ENCODE data around the gene GPX7. TPM values are rescaled to one million over a fixed set of nuclear protein-coding genes. Genes with fewer than 3 reads are reported as not detected.
"Not testable (repeated sequence)": the region's sequence is repeated elsewhere in the genome, so short reads cannot be mapped to it uniquely, and the experiment has no call there.

GPX7 gene
- total and polyA plus RNA-seq, 2 donors from 2014 or later: 9.7 to 14.3 TPM

DNA sequence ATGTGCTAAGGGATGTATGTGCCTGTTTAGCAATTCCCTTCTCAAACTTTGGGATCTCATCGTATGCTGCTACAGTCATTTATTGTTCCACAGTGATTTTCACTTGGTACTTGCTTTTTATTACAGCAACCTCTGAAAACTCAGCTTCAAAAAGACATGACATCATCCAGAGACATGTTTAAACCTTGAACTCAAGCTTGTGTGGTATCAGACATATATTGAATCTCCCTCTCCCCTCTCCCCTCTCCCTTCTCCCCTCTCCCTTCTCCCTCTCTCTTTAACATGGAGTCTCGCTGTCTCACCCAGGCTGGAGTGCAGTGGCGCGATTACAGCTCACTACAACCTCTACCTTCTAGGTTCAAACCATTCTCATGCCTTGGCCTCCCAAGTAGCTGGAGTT, 29.8 kb upstream of the GPX7 start:
- H3K4me1 ChIP-seq (ENCODE audit: control insufficient read depth in 2 of 3, insufficient read depth in 2 of 3, low read depth in 1 of 3, low read length in 3 of 3): peaks cover 0 to 2% (median 0%) of the 10 kb centered on the region in 3 donors
- no peak overlapping the region for H3K4me3 ChIP-seq (ENCODE audit: low read length in 3 of 3)
- H3K27me3 ChIP-seq (ENCODE audit: control insufficient read depth, insufficient read depth, low read length): no peaks in the 10 kb centered on the region
- no peak overlapping the region for H3K9ac ChIP-seq (ENCODE audit: low read length in 3 of 3)
- TF ChIP-seq, protein P1, sequence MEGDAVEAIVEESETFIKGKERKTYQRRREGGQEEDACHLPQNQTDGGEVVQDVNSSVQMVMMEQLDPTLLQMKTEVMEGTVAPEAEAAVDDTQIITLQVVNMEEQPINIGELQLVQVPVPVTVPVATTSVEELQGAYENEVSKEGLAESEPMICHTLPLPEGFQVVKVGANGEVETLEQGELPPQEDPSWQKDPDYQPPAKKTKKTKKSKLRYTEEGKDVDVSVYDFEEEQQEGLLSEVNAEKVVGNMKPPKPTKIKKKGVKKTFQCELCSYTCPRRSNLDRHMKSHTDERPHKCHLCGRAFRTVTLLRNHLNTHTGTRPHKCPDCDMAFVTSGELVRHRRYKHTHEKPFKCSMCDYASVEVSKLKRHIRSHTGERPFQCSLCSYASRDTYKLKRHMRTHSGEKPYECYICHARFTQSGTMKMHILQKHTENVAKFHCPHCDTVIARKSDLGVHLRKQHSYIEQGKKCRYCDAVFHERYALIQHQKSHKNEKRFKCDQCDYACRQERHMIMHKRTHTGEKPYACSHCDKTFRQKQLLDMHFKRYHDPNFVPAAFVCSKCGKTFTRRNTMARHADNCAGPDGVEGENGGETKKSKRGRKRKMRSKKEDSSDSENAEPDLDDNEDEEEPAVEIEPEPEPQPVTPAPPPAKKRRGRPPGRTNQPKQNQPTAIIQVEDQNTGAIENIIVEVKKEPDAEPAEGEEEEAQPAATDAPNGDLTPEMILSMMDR (IDR thresholded peaks at IDR 0.05; ENCODE audit: borderline replicate concordance, extremely low read depth, insufficient read depth): no peak
- no peaks in the 10 kb centered on the region for H3K9me3 ChIP-seq (ENCODE audit: control insufficient read depth in 2 of 3, insufficient read depth in 1 of 3, low read length in 3 of 3)
- no peak for FAIRE-seq
- H3K27ac ChIP-seq (ENCODE audit: low read depth in 2 of 2, low read length in 2 of 2): no peak overlapping the region
- no peak for DNase-seq
- intact Hi-C loops (cut with DNase I): no loop called here
- no peaks in the 10 kb centered on the region for H3K36me3 ChIP-seq (ENCODE audit: control insufficient read depth in 2 of 3, insufficient read depth in 3 of 3, low read length in 3 of 3)

DNA sequence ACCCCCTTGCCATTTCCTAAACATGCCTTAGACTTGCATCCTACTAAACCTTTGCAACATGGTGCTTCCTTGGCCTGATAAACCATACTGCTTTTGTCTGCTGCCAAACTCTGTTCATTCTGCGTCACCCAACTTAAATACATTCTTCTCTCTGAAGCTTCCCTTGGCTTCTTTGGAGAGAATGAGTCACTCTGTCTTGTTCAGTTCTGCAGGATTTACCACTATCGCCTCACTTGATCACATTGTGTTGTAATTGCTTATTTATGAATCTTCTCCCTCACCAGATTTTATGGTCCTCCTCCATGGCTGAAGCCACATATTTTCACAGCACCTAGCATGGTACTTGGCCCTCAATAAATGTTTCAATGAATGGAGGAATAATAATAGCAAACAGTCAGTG, 27.6 kb upstream of the GPX7 start:
- DNase-seq (no peak), FAIRE-seq (no peak)
- no peak overlapping the region for H3K27ac ChIP-seq (ENCODE audit: low read depth in 2 of 2, low read length in 2 of 2)
- TF ChIP-seq, protein P1 (IDR thresholded peaks at IDR 0.05; ENCODE audit: borderline replicate concordance, extremely low read depth, insufficient read depth): no peak
- no peaks in the 10 kb centered on the region for H3K27me3 ChIP-seq (ENCODE audit: control insufficient read depth, insufficient read depth, low read length)
- intact Hi-C loops (cut with DNase I): no loop called here
- H3K9me3 ChIP-seq (ENCODE audit: control insufficient read depth in 2 of 3, insufficient read depth in 1 of 3, low read length in 3 of 3): no peaks in the 10 kb centered on the region
- no peak overlapping the region for H3K9ac ChIP-seq (ENCODE audit: low read length in 3 of 3)
- no peaks in the 10 kb centered on the region for H3K4me1 ChIP-seq (ENCODE audit: control insufficient read depth in 2 of 3, insufficient read depth in 2 of 3, low read depth in 1 of 3, low read length in 3 of 3)
- no peak overlapping the region for H3K4me3 ChIP-seq (ENCODE audit: low read length in 3 of 3)
- H3K36me3 ChIP-seq (ENCODE audit: control insufficient read depth in 2 of 3, insufficient read depth in 3 of 3, low read length in 3 of 3): no peaks in the 10 kb centered on the region

DNA sequence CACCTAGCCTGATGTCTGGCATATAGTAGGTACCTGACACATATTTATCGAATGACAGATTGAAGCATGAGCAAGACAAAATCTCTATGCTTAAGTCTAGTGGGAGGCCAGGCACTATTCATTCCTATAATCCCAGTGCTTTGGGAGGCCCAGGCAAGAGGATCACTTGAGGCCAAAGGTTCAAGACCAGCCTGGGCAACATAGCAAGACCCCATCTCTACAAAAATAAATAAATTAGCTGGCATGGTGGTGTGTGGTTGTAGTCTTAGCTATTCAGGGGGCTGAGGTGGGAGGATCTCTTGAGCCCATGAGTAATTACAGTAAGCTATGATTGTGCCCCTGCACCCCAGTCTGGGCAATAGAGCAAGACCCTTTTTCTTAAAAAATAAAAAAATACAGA, 26.1 kb upstream of the GPX7 start:
- Histone ChIP-seq H3K9ac (ENCODE audit: low read length in 3 of 3) (no peak overlapping the region), H3K4me3 (ENCODE audit: low read length in 3 of 3) (no peak overlapping the region), H3K27ac (ENCODE audit: low read depth in 2 of 2, low read length in 2 of 2) (no peak overlapping the region), H3K36me3 (ENCODE audit: control insufficient read depth in 2 of 3, insufficient read depth in 3 of 3, low read length in 3 of 3) (no peaks in the 10 kb centered on the region), H3K27me3 (ENCODE audit: control insufficient read depth, insufficient read depth, low read length) (no peaks in the 10 kb centered on the region), H3K9me3 (ENCODE audit: control insufficient read depth in 2 of 3, insufficient read depth in 1 of 3, low read length in 3 of 3) (no peaks in the 10 kb centered on the region), H3K4me1 (ENCODE audit: control insufficient read depth in 2 of 3, insufficient read depth in 2 of 3, low read depth in 1 of 3, low read length in 3 of 3) (no peaks in the 10 kb centered on the region)
- DNase-seq: no peak
- TF ChIP-seq, protein P1 (IDR thresholded peaks at IDR 0.05; ENCODE audit: borderline replicate concordance, extremely low read depth, insufficient read depth): no peak
- intact Hi-C loops (cut with DNase I): no loop called here
- FAIRE-seq: no peak

DNA sequence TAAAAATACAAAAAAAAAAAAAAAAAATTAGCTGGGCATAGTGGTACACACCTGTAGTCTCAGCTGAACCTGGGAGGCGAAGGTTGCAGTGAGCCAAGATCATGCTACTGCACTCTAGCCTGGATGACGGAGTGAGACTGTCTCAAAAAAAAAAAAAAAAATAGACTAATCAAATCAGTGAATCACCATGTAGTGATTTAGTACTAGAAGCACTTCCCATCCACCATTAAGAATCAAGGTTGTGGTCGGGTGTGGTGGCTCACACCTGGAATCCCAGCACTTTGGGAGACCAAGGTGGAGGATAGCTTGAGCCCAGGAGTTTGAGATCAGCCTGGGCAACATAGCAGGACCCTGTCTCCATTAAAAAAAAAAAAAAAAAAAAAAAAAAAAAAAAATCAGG, 24.1 kb upstream of the GPX7 start:
- H3K36me3 ChIP-seq (ENCODE audit: control insufficient read depth in 2 of 3, insufficient read depth in 3 of 3, low read length in 3 of 3); H3K27me3 ChIP-seq (ENCODE audit: control insufficient read depth, insufficient read depth, low read length); H3K4me3 ChIP-seq (ENCODE audit: low read length in 3 of 3); intact Hi-C loops (cut with DNase I); DNase-seq; H3K27ac ChIP-seq (ENCODE audit: low read depth in 2 of 2, low read length in 2 of 2); H3K4me1 ChIP-seq (ENCODE audit: control insufficient read depth in 2 of 3, insufficient read depth in 2 of 3, low read depth in 1 of 3, low read length in 3 of 3); FAIRE-seq; H3K9ac ChIP-seq (ENCODE audit: low read length in 3 of 3); H3K9me3 ChIP-seq (ENCODE audit: control insufficient read depth in 2 of 3, insufficient read depth in 1 of 3, low read length in 3 of 3): not testable (repeated sequence)

All from kidney (tissue), 14 donors.